ENCODE data around the gene HTD2.
A peak's percentile ranks its signal among the peaks of the same experiment; 100 is the strongest.

HTD2 gene

GRCh38 chr3:58299839-58300516 lies 6.3 kb upstream of the HTD2 start:
- H3K4me3 Mint-ChIP-seq: no peak overlapping the region
- peaks cover 1% of the 10 kb centered on the region for H3K36me3 Mint-ChIP-seq (ENCODE audit: insufficient read depth)
- H3K27me3 Mint-ChIP-seq: peaks cover 19 to 53% of the 10 kb centered on the region in 2 donors
- H3K27ac Mint-ChIP-seq: no peak overlapping the region
- DNase-seq: no peak
- ATAC-seq (replicated peaks): no peak
- no peaks in the 10 kb centered on the region for H3K9me3 Mint-ChIP-seq
- no peaks in the 10 kb centered on the region for H3K4me1 Mint-ChIP-seq (ENCODE audit: low read depth in 2 of 2)

GRCh38 chr3:58307639-58308215 lies 1.4 kb downstream of the HTD2 start:
- H3K27me3 Mint-ChIP-seq: peaks cover 2 to 4% of the 10 kb centered on the region in 2 donors
- peaks cover 18 to 27% of the 10 kb centered on the region in 2 donors for H3K4me1 Mint-ChIP-seq (ENCODE audit: low read depth in 2 of 2)
- H3K36me3 Mint-ChIP-seq (ENCODE audit: insufficient read depth): peaks cover 58% of the 10 kb centered on the region
- ATAC-seq (replicated peaks) (no peak), DNase-seq (peak; percentile 26 to 34 (median 32))
- H3K27ac Mint-ChIP-seq: peak overlapping the region; percentile 89 to 99
- H3K9me3 Mint-ChIP-seq: no peaks in the 10 kb centered on the region
- H3K4me3 Mint-ChIP-seq: peak overlapping the region; percentile 99

- H3K4me1 Mint-ChIP-seq (ENCODE audit: low read depth in 2 of 2): peaks cover 18 to 30% of the 10 kb centered on the region in 2 donors
- peak overlapping the region; percentile 89 to 99 for H3K27ac Mint-ChIP-seq
- DNase-seq (no peak), ATAC-seq (replicated peaks) (no peak)
- H3K4me3 Mint-ChIP-seq: peak overlapping the region in 1 of 2 donors; percentile 99
- no peaks in the 10 kb centered on the region for H3K27me3 Mint-ChIP-seq
- H3K36me3 Mint-ChIP-seq (ENCODE audit: insufficient read depth): peaks cover 68% of the 10 kb centered on the region
- H3K9me3 Mint-ChIP-seq: no peaks in the 10 kb centered on the region
These were observed 2.4 kb downstream of the HTD2 start for GRCh38 chr3:58308728-58309127.

GRCh38 chr3:58317811-58318210 lies 11.5 kb downstream of the HTD2 start:
- Mint-ChIP-seq H3K4me1 (ENCODE audit: low read depth in 2 of 2) (peaks cover 4 to 13% of the 10 kb centered on the region in 2 donors), H3K36me3 (ENCODE audit: insufficient read depth) (peaks cover 57% of the 10 kb centered on the region), H3K27ac (no peak overlapping the region), H3K27me3 (no peaks in the 10 kb centered on the region), H3K4me3 (no peak overlapping the region), H3K9me3 (no peaks in the 10 kb centered on the region)
- DNase-seq (no peak), ATAC-seq (replicated peaks) (no peak)

- Mint-ChIP-seq H3K27ac (no peak overlapping the region), H3K36me3 (ENCODE audit: insufficient read depth) (peaks cover 32% of the 10 kb centered on the region), H3K9me3 (no peaks in the 10 kb centered on the region), H3K27me3 (no peaks in the 10 kb centered on the region), H3K4me1 (ENCODE audit: low read depth in 2 of 2) (peaks cover 2 to 7% of the 10 kb centered on the region in 2 donors), H3K4me3 (no peak overlapping the region)
- ATAC-seq (replicated peaks) (no peak), DNase-seq (no peak)
These were observed 15.5 kb downstream of the HTD2 start for GRCh38 chr3:58321791-58322190.

GRCh38 chr3:58322793-58323192 lies 16.5 kb downstream of the HTD2 start:
- no peaks in the 10 kb centered on the region for H3K9me3 Mint-ChIP-seq
- H3K4me3 Mint-ChIP-seq: no peak overlapping the region
- peaks cover 26% of the 10 kb centered on the region for H3K36me3 Mint-ChIP-seq (ENCODE audit: insufficient read depth)
- H3K27ac Mint-ChIP-seq: peak overlapping the region in 1 of 2 donors; percentile 73
- DNase-seq (no peak), ATAC-seq (replicated peaks) (no peak)
- peaks cover 2 to 7% of the 10 kb centered on the region in 2 donors for H3K4me1 Mint-ChIP-seq (ENCODE audit: low read depth in 2 of 2)
- H3K27me3 Mint-ChIP-seq: no peaks in the 10 kb centered on the region

- no peaks in the 10 kb centered on the region for H3K27me3 Mint-ChIP-seq
- no peaks in the 10 kb centered on the region for H3K9me3 Mint-ChIP-seq
- H3K27ac Mint-ChIP-seq: peak overlapping the region; percentile 73 to 84
- DNase-seq (no peak), ATAC-seq (replicated peaks) (no peak)
- H3K4me3 Mint-ChIP-seq: no peak overlapping the region
- peaks cover 16% of the 10 kb centered on the region for H3K36me3 Mint-ChIP-seq (ENCODE audit: insufficient read depth)
- H3K4me1 Mint-ChIP-seq (ENCODE audit: low read depth in 2 of 2): peaks cover 2 to 7% of the 10 kb centered on the region in 2 donors
These were observed 17.4 kb downstream of the HTD2 start for GRCh38 chr3:58323529-58324390.

- H3K9me3 Mint-ChIP-seq: no peaks in the 10 kb centered on the region
- H3K27ac Mint-ChIP-seq: peak overlapping the region; percentile 53 to 84
- no peaks in the 10 kb centered on the region for H3K27me3 Mint-ChIP-seq
- peak; percentile 39 for ATAC-seq (replicated peaks)
- peaks cover 11% of the 10 kb centered on the region for H3K36me3 Mint-ChIP-seq (ENCODE audit: insufficient read depth)
- DNase-seq: no peak
- peaks cover 2 to 7% of the 10 kb centered on the region in 2 donors for H3K4me1 Mint-ChIP-seq (ENCODE audit: low read depth in 2 of 2)
- H3K4me3 Mint-ChIP-seq: no peak overlapping the region
These were observed 18.4 kb downstream of the HTD2 start for GRCh38 chr3:58324391-58325390.

- Mint-ChIP-seq H3K27me3 (no peaks in the 10 kb centered on the region), H3K9me3 (no peaks in the 10 kb centered on the region), H3K27ac (peak overlapping the region in 1 of 2 donors; percentile 60), H3K36me3 (ENCODE audit: insufficient read depth) (peaks cover 8% of the 10 kb centered on the region), H3K4me1 (ENCODE audit: low read depth in 2 of 2) (peaks cover 2 to 7% of the 10 kb centered on the region in 2 donors), H3K4me3 (no peak overlapping the region)
- DNase-seq: no peak
- no peak for ATAC-seq (replicated peaks)
These were observed 19.2 kb downstream of the HTD2 start for GRCh38 chr3:58325525-58325992.

GRCh38 chr3:58326267-58326900 lies 20.1 kb downstream of the HTD2 start:
- Mint-ChIP-seq H3K4me3 (no peak overlapping the region), H3K4me1 (ENCODE audit: low read depth in 2 of 2) (no peaks in the 10 kb centered on the region), H3K9me3 (no peaks in the 10 kb centered on the region), H3K27me3 (no peaks in the 10 kb centered on the region), H3K36me3 (ENCODE audit: insufficient read depth) (peaks cover 4% of the 10 kb centered on the region), H3K27ac (peak overlapping the region in 1 of 2 donors; percentile 60)
- ATAC-seq (replicated peaks) (no peak), DNase-seq (no peak)

- Mint-ChIP-seq H3K27me3 (no peaks in the 10 kb centered on the region), H3K36me3 (ENCODE audit: insufficient read depth) (peaks cover 7% of the 10 kb centered on the region), H3K27ac (no peak overlapping the region), H3K4me1 (ENCODE audit: low read depth in 2 of 2) (peaks cover 9 to 19% of the 10 kb centered on the region in 2 donors), H3K9me3 (no peaks in the 10 kb centered on the region), H3K4me3 (no peak overlapping the region)
- ATAC-seq (replicated peaks): no peak
- DNase-seq: no peak
These were observed 23.0 kb downstream of the HTD2 start for GRCh38 chr3:58329150-58329921.
